Stomach (tissue), 4 donors: ENCODE measurements around the gene MATN1.

Source experiments
- EP300 ChIP-seq: sonication (generic); formaldehyde crosslinking; IDR thresholded peaks from one replicate; pipeline ENCODE4 v1.6.1; 2017; ENCODE audit warnings: antibody characterized with exemption
- POLR2A ChIP-seq, 4 donors: fragments of 450-650 bp; IDR thresholded peaks; one replicate each; pipeline ENCODE4 v1.6.1; 2016; ENCODE audit warnings: antibody characterized with exemption in 4 of 4, control low read depth in 2 of 4, mild to moderate bottlenecking in 1 of 4, moderate library complexity in 1 of 4
- TF ChIP-seq, protein P1 (sequence below), 7 experiments: fragments of 450-650 bp in 4 of 7; fragments of 200-600 bp in 3 of 7; sonication (generic) in 3 of 7; IDR thresholded peaks; one replicate each; pipeline ENCODE4 v1.5.1; 2016 to 2019; ENCODE audit warnings: antibody characterized with exemption in 7 of 7, control low read depth in 2 of 7, mild to moderate bottlenecking in 1 of 7

GRCh38 chr1:30765556-30766434 lies 42.4 kb upstream of the MATN1 start:
- TF ChIP-seq POLR2A (IDR thresholded peaks at IDR 0.05): no peak
- TF ChIP-seq, protein P1, sequence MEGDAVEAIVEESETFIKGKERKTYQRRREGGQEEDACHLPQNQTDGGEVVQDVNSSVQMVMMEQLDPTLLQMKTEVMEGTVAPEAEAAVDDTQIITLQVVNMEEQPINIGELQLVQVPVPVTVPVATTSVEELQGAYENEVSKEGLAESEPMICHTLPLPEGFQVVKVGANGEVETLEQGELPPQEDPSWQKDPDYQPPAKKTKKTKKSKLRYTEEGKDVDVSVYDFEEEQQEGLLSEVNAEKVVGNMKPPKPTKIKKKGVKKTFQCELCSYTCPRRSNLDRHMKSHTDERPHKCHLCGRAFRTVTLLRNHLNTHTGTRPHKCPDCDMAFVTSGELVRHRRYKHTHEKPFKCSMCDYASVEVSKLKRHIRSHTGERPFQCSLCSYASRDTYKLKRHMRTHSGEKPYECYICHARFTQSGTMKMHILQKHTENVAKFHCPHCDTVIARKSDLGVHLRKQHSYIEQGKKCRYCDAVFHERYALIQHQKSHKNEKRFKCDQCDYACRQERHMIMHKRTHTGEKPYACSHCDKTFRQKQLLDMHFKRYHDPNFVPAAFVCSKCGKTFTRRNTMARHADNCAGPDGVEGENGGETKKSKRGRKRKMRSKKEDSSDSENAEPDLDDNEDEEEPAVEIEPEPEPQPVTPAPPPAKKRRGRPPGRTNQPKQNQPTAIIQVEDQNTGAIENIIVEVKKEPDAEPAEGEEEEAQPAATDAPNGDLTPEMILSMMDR (IDR thresholded peaks at IDR 0.05): no peak
- TF ChIP-seq EP300: no peak
